Measurements from ENCODE around the gene TGM5. TPM values are rescaled to one million over a fixed set of nuclear protein-coding genes. Genes with fewer than 3 reads are reported as not detected.
"Not testable (repeated sequence)": the region's sequence is repeated elsewhere in the genome, so short reads cannot be mapped to it uniquely, and the experiment has no call there.

Gene TGM5
- total RNA-seq, 1 donor from 2014 or later, result 0.32 TPM

- DNase-seq (no peak), ATAC-seq (peak in 1 of 2 donors; percentile 51)
- Histone ChIP-seq H3K4me1 (no peaks in the 10 kb centered on the region), H3K27ac (no peak overlapping the region), H3K27me3 (ENCODE audit: low read depth) (peaks cover 9% of the 10 kb centered on the region), H3K9me3 (no peaks in the 10 kb centered on the region), H3K36me3 (no peaks in the 10 kb centered on the region), H3K4me3 (no peak overlapping the region)
- peak; percentile 53 for TF ChIP-seq CTCF (IDR thresholded peaks at IDR 0.05)
- intact Hi-C loops (cut with DNase I), result no loop called here
Measured at GRCh38 chr15:43204016-43204901, 62.5 kb downstream of the TGM5 start.

- intact Hi-C loops (cut with DNase I), result no loop called here
- ATAC-seq (no peak), DNase-seq (no peak)
Measured at GRCh38 chr15:43199945-43200488, 66.7 kb downstream of the TGM5 start.

GRCh38 chr15:43198992-43199391 lies 67.7 kb downstream of the TGM5 start:
- intact Hi-C loops (cut with DNase I), result no loop called here
- no peak for ATAC-seq
- Histone ChIP-seq H3K4me3 (no peak overlapping the region), H3K9me3 (no peaks in the 10 kb centered on the region), H3K27ac (no peak overlapping the region), H3K36me3 (peaks cover 40% of the 10 kb centered on the region), H3K4me1 (no peaks in the 10 kb centered on the region), H3K27me3 (ENCODE audit: low read depth) (no peaks in the 10 kb centered on the region)
- DNase-seq, result no peak
- no peak for TF ChIP-seq CTCF (IDR thresholded peaks at IDR 0.05)

More at GRCh38 chr15:43199945-43200488, 66.7 kb downstream of the TGM5 start:
- no peak overlapping the region for H3K27ac ChIP-seq
- H3K4me1 ChIP-seq, result no peaks in the 10 kb centered on the region
- H3K36me3 ChIP-seq, result peaks cover 30% of the 10 kb centered on the region
- H3K27me3 ChIP-seq (ENCODE audit: low read depth), result no peaks in the 10 kb centered on the region
- no peak overlapping the region for H3K4me3 ChIP-seq
- no peaks in the 10 kb centered on the region for H3K9me3 ChIP-seq
- no peak for TF ChIP-seq CTCF (IDR thresholded peaks at IDR 0.05)

- H3K9me3 ChIP-seq; H3K27ac ChIP-seq; intact Hi-C loops (cut with DNase I); ATAC-seq; H3K4me1 ChIP-seq; H3K27me3 ChIP-seq (ENCODE audit: low read depth); H3K4me3 ChIP-seq; DNase-seq: not testable (repeated sequence)
- peaks cover 44% of the 10 kb centered on the region for H3K36me3 ChIP-seq
Measured at GRCh38 chr15:43198556-43198955, 68.2 kb downstream of the TGM5 start.

- H3K36me3 ChIP-seq, result peaks cover 52% of the 10 kb centered on the region
Measured at GRCh38 chr15:43197773-43198172, 69.0 kb downstream of the TGM5 start.

GRCh38 chr15:43196760-43197548 lies 69.8 kb downstream of the TGM5 start:
- intact Hi-C loops (cut with DNase I), result no loop called here
- TF ChIP-seq CTCF (IDR thresholded peaks at IDR 0.05), result no peak
- ATAC-seq, result no peak
- no peak overlapping the region for H3K4me3 ChIP-seq
- DNase-seq, result no peak
- no peaks in the 10 kb centered on the region for H3K27me3 ChIP-seq (ENCODE audit: low read depth)
- peaks cover 60% of the 10 kb centered on the region for H3K36me3 ChIP-seq
- H3K4me1 ChIP-seq, result no peaks in the 10 kb centered on the region
- no peaks in the 10 kb centered on the region for H3K9me3 ChIP-seq
- no peak overlapping the region for H3K27ac ChIP-seq

More at GRCh38 chr15:43197773-43198172, 69.0 kb downstream of the TGM5 start:
- intact Hi-C loops (cut with DNase I); H3K27ac ChIP-seq; H3K9me3 ChIP-seq; H3K27me3 ChIP-seq (ENCODE audit: low read depth); H3K4me1 ChIP-seq; DNase-seq; H3K4me3 ChIP-seq; ATAC-seq: not testable (repeated sequence)
